KG1 (cell line): Measurements from ENCODE around the gene PTPRM.

ENCODE experiments used
- DNase-seq: peaks from one replicate; lab custom pipeline; 2025; lab: John Stamatoyannopoulos, UW

PTPRM gene

DNA sequence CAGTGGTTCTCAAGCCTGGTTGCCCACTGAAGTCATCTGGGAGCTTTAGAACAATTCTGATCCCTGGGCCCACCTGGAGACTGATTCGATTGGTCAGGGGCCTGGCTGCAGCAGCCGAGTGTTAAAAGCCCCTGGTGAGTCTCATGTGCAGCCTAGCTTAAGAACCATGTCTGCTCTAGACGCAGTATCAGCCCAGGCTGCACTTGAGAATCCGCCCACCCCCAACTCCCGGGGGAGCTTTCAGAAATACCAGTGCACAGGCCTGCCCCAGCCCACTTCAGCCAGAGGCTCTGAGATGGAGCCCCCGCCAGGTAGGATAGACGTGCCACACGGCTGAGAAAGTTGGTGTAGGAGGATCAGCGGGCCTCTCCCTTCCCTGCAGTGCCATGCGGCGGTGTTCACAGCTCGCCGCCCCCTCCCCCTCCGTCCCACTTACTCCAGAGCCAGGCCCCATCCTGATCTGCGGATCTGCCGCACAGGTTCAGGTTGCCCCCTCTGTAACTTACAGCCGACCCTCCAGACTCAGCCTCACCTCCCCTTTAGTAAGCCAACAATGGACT is 833.2 kb downstream of the PTPRM start:
- no peak for DNase-seq

DNA sequence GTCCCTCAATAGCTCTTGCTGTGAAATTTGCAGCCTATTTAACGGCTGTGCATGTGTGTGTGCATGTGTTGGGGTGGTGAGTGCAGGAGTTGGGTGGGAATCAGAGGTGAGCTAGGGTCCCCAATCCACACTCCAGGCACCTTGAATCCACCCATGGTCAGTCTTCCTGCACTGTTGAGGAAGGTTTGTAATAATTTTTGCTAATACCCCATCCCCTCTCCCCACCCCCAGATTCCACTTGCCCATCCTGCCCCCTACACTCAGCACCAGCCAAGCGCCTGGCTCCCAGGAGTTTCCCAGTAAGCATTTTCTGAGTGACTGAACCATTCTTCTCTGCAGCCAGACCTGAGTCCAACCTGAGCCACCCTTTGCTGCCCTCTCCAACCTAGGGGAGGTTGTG is 833.7 kb downstream of the PTPRM start:
- no peak for DNase-seq

DNA sequence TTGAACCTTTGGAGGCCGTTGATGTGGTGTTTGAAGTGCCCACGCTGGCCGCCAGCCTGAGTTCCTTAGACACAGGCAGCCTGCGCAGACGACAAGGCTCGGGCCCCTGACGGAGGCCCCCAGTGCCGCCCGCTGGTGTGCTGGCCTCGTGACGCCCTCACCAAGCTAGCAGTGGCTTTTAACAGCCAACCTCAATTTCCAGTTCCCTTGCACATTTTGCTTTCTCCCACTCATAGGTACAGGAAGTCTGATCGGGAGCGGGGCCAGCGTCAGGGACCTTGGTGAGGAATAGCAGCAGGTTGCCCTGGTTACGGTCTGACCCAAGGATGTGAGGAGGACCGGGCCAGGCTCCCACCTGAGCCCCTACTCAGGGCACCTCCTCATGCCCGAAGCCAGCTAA is 834.5 kb downstream of the PTPRM start:
- DNase-seq, result no peak

DNA sequence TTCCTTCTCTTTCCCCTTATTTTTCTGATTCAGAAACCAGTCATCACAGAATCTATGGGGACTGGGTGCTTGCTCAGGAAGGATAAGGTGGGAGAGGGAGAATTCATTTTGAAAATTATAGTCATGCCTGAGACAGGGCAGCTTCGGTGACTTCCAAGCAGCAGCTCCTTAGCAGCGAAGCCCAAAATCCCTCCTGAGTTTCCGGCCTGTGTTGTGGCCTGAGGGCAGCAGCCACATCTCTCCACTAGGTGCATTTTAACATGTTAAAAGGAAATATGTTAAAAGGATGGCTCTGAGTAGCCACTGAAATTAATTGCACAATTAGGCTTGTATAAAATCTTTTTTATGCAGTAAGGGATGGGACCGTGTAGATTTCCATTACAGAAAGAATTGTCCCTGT is 835.1 kb downstream of the PTPRM start:
- DNase-seq, result no peak

DNA sequence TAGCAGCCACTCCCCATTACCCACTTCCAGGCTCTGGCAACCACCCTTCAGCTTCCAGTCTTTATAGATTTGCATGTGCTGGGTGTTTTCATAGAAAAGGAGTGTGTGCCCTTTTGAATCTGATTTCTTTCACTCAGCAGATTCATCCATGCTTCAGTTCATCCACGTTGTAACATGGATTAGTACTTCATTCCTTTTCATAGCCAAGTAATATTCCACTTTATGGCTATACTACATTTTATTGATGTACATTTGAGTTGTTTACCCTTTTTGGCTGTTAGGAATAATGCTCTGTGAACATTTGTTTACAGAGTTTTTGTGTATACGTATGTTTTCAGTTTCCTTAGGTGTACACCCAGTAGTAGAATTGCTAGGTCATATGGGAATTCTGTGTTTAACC is 836.6 kb downstream of the PTPRM start:
- no peak for DNase-seq

DNA sequence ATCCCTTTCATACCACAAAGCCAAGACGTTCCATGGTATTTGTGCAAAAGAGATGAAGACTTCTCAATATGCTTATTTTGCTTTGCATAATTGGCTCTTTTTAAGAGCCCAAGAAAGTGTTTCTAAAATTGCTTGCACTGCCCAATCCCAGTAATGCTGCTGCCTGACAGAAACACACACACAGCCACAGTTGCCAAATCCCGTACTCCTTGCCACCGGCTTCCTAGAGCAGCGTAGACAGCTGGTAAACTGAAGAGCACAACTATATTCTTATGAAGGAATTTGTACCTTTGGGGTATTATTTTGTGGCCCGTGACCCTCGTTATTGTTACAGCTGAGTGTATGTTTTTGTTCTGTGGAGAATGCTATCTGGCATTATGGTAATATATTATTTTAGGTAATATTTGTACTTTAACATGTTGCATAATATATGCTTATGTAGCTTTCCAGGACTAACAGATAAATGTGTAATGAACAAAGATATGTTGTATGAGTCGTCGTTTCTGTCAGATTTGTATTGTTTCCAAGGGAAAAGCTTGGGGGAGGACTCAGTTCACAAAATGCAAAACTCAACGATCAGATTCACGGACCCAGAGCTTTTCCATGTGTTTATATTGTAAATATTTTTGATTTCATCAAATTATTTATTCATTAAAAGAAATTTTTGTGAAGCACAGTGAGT is 839.2 kb downstream of the PTPRM start:
- no peak for DNase-seq

DNA sequence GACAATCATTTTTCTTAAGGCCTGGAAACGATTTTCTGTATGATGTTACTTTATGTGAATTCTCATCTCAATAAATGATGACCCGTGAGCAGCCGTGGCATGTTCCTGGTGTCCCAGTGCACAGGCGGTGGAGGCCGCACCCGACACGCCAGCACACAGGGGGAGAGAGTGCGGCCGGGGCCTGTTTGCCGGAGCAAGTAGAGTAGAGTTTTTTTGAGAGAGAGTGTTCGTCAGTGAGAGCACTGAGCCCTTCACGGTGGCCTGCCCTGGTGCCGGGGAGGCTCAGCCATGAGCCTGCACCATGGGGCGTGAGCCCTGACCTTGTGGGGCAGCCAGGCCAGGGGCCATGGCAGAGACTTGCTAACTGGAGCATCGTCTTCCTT is 839.7 kb downstream of the PTPRM start:
- DNase-seq, result no peak

DNA sequence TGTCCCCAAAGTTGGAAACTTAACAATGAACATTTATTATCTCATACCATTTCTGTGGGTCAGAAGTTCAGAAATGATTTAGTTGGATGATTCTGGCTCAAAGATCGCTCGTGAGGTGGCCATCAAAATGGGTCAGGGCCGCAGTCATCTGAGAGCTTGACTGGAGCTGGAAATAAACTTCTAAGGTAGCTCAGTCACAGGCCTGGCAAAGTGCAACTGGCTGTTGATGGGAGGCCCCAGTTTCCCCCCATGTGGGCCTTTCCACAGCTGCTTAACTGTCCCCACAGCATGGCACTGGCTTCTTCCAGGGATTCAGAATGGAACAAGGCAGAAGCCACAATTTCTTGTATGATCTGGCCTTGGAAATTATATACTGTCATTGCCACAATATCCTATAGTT is 842.0 kb downstream of the PTPRM start:
- DNase-seq, result no peak

DNA sequence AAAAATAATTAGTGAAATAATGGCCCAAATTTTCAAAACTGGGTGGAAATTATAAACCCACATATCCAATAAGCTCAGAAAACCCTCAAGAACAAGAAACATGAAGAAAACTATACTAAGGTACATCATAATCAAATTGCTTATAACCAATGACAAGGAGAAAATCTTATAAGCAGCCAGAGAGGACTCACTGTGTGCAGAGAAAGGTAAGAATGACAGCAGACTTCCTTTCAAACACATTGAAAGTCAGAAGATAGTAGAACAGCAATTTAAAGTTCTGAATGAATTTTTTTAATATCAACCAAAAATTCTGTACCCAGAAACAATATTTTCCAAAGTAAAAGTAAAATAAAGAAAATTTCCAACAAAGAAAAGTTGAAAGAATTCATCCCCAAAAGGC is 844.4 kb downstream of the PTPRM start:
- DNase-seq, result no peak

DNA sequence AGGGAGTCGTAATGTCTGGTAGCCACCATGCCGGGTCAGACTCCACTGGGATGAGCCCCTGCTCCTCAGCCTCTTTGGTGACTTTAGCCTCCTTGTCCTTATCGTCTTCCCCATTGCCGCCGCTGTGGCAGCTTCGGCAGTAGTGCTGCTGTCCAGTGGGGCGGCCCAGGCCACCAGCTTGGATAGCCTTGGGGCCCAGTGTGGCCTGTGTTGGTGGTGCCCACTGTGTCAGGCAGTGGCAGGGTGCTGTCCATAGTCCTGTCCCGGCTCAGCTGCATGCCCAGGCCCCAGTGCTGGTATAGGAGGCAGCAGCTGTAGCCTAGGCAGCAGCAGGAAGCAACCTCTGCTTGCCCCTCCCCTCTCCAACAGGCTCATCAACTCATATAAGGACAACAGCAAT is 845.0 kb downstream of the PTPRM start:
- no peak for DNase-seq

DNA sequence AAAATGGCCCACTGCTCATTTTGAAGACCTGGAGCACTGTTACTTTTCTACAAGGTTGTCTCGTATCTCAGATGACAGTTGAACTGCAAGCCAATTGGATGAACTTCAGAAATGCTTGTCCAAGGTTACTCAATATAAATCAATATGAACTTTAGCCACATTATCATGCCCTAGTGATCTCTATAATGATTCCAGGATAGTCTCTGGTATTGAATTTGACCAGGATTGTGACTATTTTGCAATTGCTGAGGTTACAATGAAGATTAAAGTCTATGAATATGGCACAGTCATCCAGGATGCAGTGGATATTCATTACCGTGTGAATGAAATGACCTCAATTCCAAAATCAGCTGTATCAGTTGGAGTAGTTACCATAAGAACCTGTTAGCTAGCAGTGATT is 846.1 kb downstream of the PTPRM start:
- DNase-seq, result no peak

DNA sequence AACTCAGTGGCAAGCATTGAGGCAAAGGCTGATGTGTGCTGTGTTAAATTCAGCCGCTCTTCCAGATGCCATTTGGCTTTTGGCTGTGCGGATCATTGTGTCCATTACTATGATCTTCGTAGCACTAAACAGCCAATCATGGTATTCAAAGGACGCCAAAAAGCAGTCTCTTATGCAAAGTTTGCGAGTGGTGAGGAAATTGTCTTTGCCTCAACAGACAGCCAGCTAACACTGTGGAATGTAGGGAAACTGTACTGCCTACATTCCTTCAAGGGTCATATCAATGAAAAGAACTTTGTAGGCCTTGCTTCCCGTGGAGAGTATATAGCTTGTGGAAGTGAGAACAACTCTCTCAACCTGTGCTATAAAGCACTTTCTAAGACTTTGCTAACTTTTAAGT is 846.6 kb downstream of the PTPRM start:
- no peak for DNase-seq

DNA sequence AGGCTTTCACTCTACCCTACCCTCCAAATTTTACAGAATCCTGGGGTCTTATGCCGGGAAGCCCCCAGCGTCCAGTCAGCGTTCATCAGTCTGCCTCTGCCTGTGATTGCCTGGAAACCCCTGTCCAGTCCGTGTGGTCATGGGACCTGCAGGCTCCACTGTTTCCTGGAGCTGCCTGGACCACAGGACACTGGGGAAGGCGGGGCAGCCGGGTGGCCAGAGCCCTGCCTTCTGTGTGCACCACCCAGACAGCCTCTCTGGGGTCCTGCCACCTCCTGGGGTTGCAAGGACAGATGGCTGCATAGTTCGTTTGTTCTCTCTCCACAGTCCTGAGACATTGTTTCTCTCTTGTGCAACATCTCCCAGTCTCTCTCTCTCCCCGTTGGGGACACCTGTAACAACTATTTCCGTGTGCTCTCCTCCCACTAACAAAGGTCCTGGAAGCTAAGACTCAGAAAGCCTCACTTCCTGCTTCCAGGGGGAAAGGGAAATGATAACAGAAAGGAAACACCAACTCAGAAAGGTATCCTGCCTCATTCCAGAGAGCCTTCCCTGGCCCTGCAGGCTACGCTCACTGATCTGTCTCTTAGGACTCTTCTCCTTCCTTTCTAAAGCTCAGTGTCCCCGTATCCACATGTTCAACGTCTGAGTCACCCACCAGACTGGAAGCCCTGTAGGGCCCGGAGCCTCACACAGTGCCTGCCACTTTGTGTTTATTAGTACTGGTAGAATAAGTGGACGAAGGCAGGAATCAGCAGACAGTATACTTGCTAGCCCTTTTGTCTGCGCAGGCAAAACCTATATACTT is 849.3 kb downstream of the PTPRM start:
- no peak for DNase-seq

DNA sequence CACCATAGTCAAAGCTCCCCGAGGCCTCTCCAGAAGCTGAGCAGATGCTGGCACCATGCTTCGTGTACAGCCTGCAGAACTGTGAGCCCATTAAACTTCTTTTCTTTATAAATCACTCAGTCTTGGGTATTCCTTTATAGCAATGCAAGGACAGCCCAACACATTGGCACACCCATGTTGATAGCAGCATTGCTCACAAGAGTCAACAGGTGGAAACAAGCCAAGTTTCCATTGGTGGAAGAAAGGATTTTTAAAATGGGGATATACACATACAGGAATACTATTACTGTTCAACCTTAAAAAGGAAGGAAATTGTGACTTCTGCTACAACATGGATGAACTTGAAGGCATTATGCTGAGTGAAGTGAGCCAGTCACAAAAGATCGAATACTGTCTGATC is 855.3 kb downstream of the PTPRM start:
- no peak for DNase-seq

DNA sequence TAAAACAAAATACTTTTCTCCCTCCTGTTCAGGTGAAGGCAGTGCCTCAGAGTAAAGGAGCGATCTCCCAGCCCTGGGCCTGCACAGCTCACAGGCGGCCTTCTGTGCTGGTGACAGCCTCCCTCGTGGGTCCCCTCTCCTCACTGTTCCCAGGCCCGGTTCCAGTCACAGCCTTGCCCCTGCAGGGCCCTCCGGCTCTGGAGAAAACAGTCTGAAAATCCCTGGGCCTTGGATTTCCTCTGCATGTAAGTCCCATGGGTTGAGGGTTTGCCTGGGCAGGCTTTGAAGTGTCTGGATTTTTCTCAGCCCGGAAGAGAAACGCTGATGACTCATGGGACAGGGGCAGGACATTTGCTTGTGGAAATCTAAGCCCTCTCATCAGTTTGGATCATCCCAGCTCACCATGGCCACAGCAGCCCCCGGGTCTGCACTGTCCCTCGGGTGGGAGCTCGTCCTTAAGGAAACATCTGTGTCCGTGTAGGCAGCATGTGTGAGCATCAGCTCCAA is 856.0 kb downstream of the PTPRM start:
- no peak for DNase-seq

DNA sequence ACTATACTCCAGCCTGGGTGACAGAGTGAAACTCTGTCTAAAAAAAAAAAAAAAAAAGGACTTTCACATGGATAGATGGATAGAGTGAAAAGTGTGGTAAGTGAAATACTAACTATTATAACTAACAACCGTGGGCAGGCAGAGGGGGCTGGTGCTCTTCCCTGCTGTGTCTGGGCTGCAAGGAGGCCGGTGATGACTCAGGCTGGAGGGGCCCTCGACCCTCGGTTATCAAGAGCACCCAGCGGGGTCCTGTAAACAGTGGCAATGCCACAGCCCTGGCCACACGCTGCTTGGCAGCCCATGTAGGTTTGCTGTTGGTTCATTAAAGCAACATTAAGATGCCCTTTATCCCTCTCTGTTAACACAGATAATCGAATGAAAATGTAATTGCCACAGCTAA is 857.4 kb downstream of the PTPRM start:
- DNase-seq, result no peak

DNA sequence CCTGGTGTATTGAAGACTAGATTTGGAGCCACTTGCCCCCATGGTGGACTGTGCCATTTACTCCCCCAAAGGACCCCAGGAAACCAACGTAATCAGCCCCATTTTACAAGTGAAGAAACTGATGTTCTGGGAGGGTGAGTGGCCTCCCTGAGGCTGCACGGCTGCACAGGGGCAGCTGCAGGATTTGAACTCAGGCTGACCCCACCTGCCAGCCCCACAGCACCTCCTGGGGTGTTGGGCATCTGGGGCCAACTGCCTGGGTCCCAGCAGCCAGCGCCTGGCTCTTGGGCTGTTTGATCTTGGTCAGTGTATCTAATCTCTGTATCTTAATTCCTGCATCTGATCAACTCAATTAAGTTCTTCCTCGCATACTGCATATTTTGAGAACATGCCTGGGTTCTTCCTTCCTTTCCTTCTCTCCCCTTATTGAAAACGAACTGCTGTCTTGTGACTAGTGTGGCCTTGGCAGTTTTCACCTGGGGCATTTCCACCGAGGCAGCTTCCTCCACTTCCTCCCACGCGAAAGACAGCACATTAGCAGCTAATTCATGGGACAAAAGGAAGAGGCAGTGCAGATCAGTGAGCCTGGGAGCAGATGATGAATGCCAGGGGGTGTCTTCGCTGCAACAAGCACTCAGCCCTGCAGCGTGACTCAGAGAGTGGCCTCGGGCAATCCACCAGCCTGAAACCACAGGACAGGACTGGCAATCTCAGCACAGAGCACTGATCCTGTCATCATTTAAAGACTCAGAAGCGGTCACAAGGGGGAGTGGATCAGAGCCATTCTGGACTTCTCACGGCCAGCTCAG is 858.0 kb downstream of the PTPRM start:
- no peak for DNase-seq

DNA sequence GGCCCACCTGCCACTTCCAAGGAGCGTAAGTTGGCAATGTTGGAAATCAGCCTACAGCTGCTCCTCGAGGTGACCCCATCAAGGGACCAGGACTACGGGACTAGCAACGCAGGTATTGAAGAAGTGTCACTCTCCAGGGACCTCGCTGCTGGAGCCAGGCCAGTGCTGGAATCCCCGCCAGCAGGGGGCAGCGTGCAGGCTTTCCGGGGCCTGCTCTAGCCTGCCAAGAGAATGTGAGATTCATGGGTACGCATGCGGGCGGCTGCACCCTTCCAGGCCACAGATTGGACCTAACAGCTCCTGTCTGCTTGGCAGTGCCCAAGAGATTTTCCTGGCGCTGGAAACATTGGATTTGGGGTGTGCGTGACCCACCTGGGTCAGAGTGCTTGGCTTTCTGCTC is 859.3 kb downstream of the PTPRM start:
- DNase-seq, result no peak

DNA sequence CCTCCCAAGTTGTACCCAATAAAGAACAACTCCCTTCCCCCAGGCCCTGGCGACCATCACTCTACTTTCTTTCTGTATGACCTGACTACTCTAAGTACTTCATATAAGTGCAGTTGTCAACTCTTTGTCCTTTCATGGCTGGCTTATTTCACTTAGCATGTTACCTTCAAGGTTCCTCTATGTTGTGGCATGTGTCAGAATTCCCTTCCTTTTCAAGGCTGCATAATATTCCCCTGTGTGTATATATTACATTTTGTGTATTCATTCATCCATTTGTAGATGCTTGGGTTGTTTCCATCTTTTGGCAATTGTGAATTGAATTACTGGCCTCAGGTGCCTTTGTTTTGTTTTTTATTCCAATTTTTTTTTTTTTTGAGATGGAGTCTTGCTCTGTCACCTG is 860.2 kb downstream of the PTPRM start:
- no peak for DNase-seq

DNA sequence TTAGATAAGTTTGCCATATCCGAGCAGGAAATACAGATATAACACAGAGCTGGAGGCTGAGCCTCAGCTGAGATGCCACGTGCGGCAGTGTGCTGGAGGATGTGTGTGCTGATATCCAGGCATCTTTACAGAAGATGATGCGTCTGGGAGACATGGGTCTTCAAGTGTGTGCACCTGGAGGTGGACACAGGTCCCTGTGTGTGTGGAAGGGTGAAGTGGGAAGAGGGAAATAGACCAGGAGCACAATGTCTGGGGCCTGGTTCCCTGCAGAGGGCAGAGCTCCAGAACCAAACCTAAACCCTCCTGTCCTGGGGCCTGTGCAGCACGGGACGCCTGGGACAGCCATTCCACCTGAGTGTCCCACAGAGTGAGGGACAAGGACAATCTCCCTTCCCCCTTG is 861.8 kb downstream of the PTPRM start:
- DNase-seq, result no peak

DNA sequence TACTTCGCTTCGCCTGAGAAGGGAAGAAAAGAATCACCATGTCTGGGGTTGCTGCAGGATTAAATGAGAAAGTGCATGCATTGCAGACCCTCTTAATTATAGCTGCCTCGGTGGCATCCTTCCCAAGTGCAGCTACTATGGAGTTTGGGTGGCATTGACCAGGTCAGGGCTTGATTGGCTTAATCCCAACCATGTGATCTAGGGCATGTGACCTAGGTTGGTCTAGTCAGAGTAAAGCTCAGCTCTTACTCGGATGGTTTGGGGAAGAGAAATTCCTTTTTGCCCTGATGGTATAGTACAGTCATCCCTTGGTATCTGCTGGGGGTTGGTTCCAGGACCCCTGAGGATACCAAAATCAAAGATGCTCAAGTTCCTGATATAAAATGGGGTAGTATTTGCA is 863.9 kb downstream of the PTPRM start:
- no peak for DNase-seq

DNA sequence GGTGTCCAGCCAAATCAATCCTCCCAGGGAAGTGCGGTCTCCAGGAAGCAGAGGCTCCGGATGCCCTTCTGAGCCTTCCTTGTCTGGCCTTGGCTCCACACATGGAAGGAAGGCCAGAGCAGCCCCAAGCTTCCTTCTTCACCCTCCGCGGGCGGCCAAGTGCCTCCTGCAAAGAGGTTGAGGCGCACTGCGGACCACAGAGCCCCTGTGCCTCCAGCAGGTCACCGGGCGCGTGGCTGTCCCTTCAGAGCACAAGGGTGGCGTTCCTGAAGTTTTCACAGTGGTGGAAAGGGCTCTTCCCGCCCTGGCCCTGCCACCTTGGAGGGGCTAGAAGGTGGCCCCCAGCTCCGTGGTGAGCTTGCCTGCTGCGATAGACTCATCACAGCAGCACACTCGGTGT is 866.2 kb downstream of the PTPRM start:
- DNase-seq, result no peak

DNA sequence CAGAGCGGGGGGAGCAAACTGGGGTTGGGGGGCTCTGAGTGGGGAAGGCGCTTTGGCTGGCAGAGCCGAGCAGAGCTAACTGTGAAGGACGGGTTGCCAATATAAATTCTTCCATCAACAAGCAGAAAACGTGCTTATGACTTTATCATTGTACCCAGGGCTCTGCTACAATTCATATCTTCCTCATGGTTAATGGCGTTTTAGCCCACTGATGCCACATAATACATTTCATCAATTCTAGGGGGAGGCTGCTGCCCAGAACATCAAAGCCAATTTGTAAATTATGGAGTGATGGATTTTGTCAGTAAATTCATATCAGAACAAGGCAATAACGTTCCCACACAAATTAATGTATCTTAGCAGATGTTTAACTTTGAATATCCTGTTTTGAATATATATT is 866.7 kb downstream of the PTPRM start:
- DNase-seq, result no peak
